ENCODE measurements around the gene ATP9B. TPM values are rescaled to one million over a fixed set of nuclear protein-coding genes. Genes with fewer than 3 reads are reported as not detected.
"Not testable (repeated sequence)": the region's sequence is repeated elsewhere in the genome, so short reads cannot be mapped to it uniquely, and the experiment has no call there.

Gene ATP9B
- total RNA-seq, 1 experiment from 2014 or later = 17.8 TPM

DNA sequence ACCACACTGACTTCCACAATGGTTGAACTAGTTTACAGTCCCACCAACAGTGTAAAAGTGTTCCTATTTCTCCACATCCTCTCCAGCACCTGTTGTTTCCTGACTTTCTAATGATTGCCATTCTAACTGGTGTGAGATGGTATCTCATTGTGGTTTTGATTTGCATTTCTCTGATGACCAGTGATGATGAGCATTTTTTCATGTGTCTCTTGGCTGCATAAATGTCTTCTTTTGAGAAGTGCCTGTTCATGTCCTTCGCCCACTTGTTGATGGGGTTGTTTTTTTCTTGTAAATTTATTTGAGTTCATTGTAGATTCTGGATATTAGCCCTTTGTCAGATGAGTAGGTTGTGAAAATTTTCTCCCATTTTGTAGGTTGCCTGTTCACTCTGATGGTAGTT lies 216.0 kb downstream of the ATP9B start:
- H3K36me3 ChIP-seq (ENCODE audit: control insufficient read depth in 1 of 2, insufficient read depth in 2 of 2, low read length in 2 of 2); H3K27me3 ChIP-seq (ENCODE audit: insufficient read depth, low read length); H3K4me2 ChIP-seq (ENCODE audit: low read length); H3K9me2 ChIP-seq (ENCODE audit: insufficient read depth); CTCF ChIA-PET; H2AFZ ChIP-seq (ENCODE audit: low read depth, low read length, poor library complexity, severe bottlenecking); RAD21 ChIA-PET (ENCODE audit: low non-redundant PET in 1 of 2, low total read pairs in 2 of 2, uncharacterized antibody in 2 of 2, unreplicated experiment in 2 of 2); H3K27ac ChIP-seq (ENCODE audit: low read depth, low read length); H3K9ac ChIP-seq (ENCODE audit: low read length); ATAC-seq; intact Hi-C loops (cut with micrococcal nuclease); DNase-seq (ENCODE audit: low read depth, low spot score); H4K20me1 ChIP-seq (ENCODE audit: insufficient read depth); H3K9me3 ChIP-seq (ENCODE audit: control insufficient read depth in 1 of 2, insufficient read depth in 1 of 2, low read depth in 1 of 2, low read length in 2 of 2); H3K4me1 ChIP-seq (ENCODE audit: control insufficient read depth in 1 of 2, insufficient read depth in 2 of 2, low read length in 2 of 2); H3K4me3 ChIP-seq (replicated peaks in 1 of 2; ENCODE audit: low read depth in 1 of 2, low read length in 2 of 2); POLR2A ChIA-PET; H3K79me2 ChIP-seq (ENCODE audit: insufficient read depth, low read length); BruUV-seq (replicated peaks): not testable (repeated sequence)

DNA sequence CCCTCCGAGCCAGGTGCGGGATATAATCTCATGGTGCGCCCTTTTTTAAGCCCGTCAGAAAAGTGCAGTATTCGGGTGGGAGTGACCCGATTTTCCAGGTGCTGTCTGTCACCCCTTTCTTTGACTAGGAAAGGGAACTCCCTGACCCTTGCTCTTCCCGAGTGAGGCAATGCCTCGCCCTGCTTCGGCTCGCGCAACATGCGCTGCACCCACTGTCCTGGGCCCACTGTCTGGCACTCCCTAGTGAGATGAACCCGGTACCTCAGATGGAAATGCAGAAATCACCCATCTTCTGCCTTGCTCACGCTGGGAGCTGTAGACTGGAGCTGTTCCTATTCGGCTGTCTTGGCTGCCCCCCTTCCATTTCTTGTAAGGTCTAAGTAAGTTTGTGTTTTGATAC lies 221.2 kb downstream of the ATP9B start:
- H3K79me2 ChIP-seq (ENCODE audit: insufficient read depth, low read length); BruUV-seq (replicated peaks); RAD21 ChIA-PET (ENCODE audit: low non-redundant PET in 1 of 2, low total read pairs in 2 of 2, uncharacterized antibody in 2 of 2, unreplicated experiment in 2 of 2); H3K9me2 ChIP-seq (ENCODE audit: insufficient read depth); H3K36me3 ChIP-seq (ENCODE audit: control insufficient read depth in 1 of 2, insufficient read depth in 2 of 2, low read length in 2 of 2); H3K27ac ChIP-seq (ENCODE audit: low read depth, low read length); CTCF ChIA-PET; ATAC-seq; H4K20me1 ChIP-seq (ENCODE audit: insufficient read depth); H3K9ac ChIP-seq (ENCODE audit: low read length); H3K4me2 ChIP-seq (ENCODE audit: low read length); H3K9me3 ChIP-seq (ENCODE audit: control insufficient read depth in 1 of 2, insufficient read depth in 1 of 2, low read depth in 1 of 2, low read length in 2 of 2); H3K27me3 ChIP-seq (ENCODE audit: insufficient read depth, low read length); POLR2A ChIA-PET; H3K4me3 ChIP-seq (replicated peaks in 1 of 2; ENCODE audit: low read depth in 1 of 2, low read length in 2 of 2); H3K4me1 ChIP-seq (ENCODE audit: control insufficient read depth in 1 of 2, insufficient read depth in 2 of 2, low read length in 2 of 2); DNase-seq (ENCODE audit: low read depth, low spot score); H2AFZ ChIP-seq (ENCODE audit: low read depth, low read length, poor library complexity, severe bottlenecking); intact Hi-C loops (cut with micrococcal nuclease): not testable (repeated sequence)

GRCh38 chr18:79290876-79291275 lies 221.7 kb downstream of the ATP9B start:
- intact Hi-C loops (cut with micrococcal nuclease) = no loop called here

More at GRCh38 chr18:79290876-79291275, 221.7 kb downstream of the ATP9B start:
- no peak overlapping the region for H3K4me2 ChIP-seq (ENCODE audit: low read length)
- no peak overlapping the region for H2AFZ ChIP-seq (ENCODE audit: low read depth, low read length, poor library complexity, severe bottlenecking)
- ChIA-PET RAD21 (ENCODE audit: low non-redundant PET in 1 of 2, low total read pairs in 2 of 2, uncharacterized antibody in 2 of 2, unreplicated experiment in 2 of 2) (no interaction called here), CTCF (no interaction called here), POLR2A (no interaction called here)
- no peak for TF ChIP-seq ZNF274 (IDR thresholded peaks at IDR 0.05; ENCODE audit: low read depth, low read length)
- TF ChIP-seq ELF1 (IDR thresholded peaks at IDR 0.05; ENCODE audit: borderline replicate concordance, low read depth) = no peak
- no peak for TF ChIP-seq RAD21 (IDR thresholded peaks at IDR 0.05; ENCODE audit: low read depth)
- TF ChIP-seq, protein P1, sequence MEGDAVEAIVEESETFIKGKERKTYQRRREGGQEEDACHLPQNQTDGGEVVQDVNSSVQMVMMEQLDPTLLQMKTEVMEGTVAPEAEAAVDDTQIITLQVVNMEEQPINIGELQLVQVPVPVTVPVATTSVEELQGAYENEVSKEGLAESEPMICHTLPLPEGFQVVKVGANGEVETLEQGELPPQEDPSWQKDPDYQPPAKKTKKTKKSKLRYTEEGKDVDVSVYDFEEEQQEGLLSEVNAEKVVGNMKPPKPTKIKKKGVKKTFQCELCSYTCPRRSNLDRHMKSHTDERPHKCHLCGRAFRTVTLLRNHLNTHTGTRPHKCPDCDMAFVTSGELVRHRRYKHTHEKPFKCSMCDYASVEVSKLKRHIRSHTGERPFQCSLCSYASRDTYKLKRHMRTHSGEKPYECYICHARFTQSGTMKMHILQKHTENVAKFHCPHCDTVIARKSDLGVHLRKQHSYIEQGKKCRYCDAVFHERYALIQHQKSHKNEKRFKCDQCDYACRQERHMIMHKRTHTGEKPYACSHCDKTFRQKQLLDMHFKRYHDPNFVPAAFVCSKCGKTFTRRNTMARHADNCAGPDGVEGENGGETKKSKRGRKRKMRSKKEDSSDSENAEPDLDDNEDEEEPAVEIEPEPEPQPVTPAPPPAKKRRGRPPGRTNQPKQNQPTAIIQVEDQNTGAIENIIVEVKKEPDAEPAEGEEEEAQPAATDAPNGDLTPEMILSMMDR (IDR thresholded peaks at IDR 0.05 in 2 of 3, conservative IDR thresholded peaks at IDR 0.05 in 1 of 3; ENCODE audit: borderline replicate concordance in 1 of 3, insufficient read depth in 1 of 3, low read depth in 2 of 3, low read length in 2 of 3) = no peak
- no peak for TF ChIP-seq ZFX (IDR thresholded peaks at IDR 0.05)
- TF ChIP-seq YY1 (IDR thresholded peaks at IDR 0.05; ENCODE audit: extremely low read depth, insufficient replicate concordance, low read depth, low read length) = no peak
- no peak for TF ChIP-seq ZBTB33 (IDR thresholded peaks at IDR 0.05; ENCODE audit: extremely low read depth, insufficient replicate concordance, low read length)
- TF ChIP-seq POLR2AphosphoS5 (IDR thresholded peaks at IDR 0.05; ENCODE audit: low read depth, low read length) = no peak
- TF ChIP-seq EZH2 (IDR thresholded peaks at IDR 0.05) = no peak
- TF ChIP-seq EZH2phosphoT487 (IDR thresholded peaks at IDR 0.05; ENCODE audit: borderline replicate concordance) = no peak
- H3K4me1 ChIP-seq (ENCODE audit: control insufficient read depth in 1 of 2, insufficient read depth in 2 of 2, low read length in 2 of 2) = no peaks in the 10 kb centered on the region
- no peak overlapping the region for H3K9ac ChIP-seq (ENCODE audit: low read length)
- no peaks in the 10 kb centered on the region for H3K27me3 ChIP-seq (ENCODE audit: insufficient read depth, low read length)
- H3K9me2 ChIP-seq (ENCODE audit: insufficient read depth) = no peaks in the 10 kb centered on the region
- H3K9me3 ChIP-seq (ENCODE audit: control insufficient read depth in 1 of 2, insufficient read depth in 1 of 2, low read depth in 1 of 2, low read length in 2 of 2) = no peaks in the 10 kb centered on the region
- no TSS peak for BruUV-seq (replicated peaks)
- ATAC-seq (no peak), DNase-seq (ENCODE audit: low read depth, low spot score) (no peak)
- no peak overlapping the region for H3K4me3 ChIP-seq (replicated peaks in 1 of 2; ENCODE audit: low read depth in 1 of 2, low read length in 2 of 2)
- no peaks in the 10 kb centered on the region for H4K20me1 ChIP-seq (ENCODE audit: insufficient read depth)
- no peaks in the 10 kb centered on the region for H3K79me2 ChIP-seq (ENCODE audit: insufficient read depth, low read length)
- no peak overlapping the region for H3K27ac ChIP-seq (ENCODE audit: low read depth, low read length)
- H3K36me3 ChIP-seq (ENCODE audit: control insufficient read depth in 1 of 2, insufficient read depth in 2 of 2, low read length in 2 of 2) = no peaks in the 10 kb centered on the region

Measured in HCT116 (cell line).